Activated CD4-positive, CD25-positive, alpha-beta regulatory T cell (primary cell): ENCODE measurements around the gene NCL.
A peak's percentile ranks its signal among the peaks of the same experiment; 100 is the strongest.

Source experiments
- DNase-seq, 4 experiments: peaks; one replicate each; lab custom pipeline; 2025; lab: John Stamatoyannopoulos, UW

The NCL gene

GRCh38 chr2:231463698-231464575 lies at the start of gene NCL:
Gene NCL, minus strand, starts transcription at chr2:231464484. Its CDS starts 131 bp downstream, at chr2:231464353.
- peak; percentile 67 to 85 (median 81) for DNase-seq

DNA sequence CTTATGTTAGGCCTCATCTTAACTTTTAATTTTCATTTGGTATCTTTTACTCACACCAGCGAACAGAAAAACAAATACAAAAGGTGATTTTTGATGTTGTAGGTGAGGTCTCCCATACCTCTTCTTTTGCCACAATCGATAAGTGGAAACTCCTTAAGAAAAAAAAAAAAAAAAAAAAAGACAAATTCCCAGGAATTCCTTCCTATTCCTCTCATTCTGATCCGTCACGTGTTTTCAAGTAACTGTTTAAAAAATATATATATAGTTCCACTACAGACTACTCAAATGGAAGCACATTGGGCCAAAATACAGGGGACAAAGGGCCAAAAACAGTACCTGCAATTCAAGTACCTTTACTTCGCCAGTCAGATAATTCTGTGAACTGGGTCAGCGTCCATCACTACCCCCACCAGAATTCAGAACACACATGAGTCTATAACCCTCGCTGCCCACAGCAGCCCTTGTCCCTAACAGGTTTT lies 49.5 kb upstream of the NCL start:
- DNase-seq = no peak

DNA sequence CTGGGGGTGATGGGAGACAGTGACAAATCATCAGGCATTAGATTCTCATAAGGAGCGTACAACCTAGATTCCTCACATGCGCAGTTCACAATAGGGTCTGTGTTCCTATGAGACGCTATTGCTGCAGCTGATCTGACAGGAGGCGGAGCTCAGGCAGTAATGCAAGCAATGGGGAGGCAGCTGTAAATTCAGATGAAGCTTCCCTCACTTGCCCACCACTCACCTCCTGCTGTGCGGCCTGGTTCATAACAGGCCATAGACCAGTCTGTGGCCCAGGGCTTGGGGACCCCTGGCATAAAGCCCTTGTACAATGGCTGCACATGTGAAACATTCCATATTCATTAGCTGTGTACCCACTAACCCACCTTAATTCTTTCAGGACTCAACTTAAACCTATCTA lies 47.9 kb upstream of the NCL start:
- no peak for DNase-seq

- no peak for DNase-seq
Observed at GRCh38 chr2:231503766-231504165, 39.5 kb upstream of the NCL start.

DNA sequence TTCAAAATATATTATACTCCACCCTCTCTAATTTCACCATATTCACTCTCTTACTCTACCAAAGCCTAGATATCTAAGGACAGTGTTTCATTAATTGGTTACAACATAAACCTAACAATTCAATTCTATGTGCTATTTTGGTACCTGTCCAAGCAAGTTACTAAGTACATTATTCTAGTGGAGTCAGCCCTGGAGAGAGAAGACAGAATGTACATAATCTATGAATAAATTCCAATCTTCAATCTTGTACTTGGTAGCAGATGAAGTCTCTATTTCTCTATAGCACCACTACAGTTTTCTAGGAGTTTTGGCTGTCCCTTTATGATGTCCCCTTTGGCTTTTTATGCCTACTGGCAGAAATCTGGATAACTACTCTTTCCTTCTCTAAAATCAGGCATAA lies 38.3 kb upstream of the NCL start:
- DNase-seq = no peak

DNA sequence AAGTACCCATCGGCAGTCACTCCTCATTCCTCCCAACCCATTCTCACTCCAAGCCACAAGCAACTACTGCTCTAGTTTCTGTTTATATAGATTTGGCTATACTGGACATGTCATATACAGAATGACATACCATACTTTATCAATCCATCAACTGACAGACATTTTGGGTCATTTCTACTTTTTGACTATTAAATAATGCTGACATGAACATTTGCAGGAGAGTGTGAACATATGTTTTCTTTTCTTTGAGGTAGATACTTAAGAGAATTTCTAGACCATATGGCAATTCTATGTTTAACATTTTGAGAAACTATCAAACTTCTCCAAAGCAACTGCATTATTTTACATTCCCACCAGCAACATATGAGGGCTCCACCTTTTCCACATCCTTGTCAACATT lies 33.4 kb upstream of the NCL start:
- no peak for DNase-seq

DNA sequence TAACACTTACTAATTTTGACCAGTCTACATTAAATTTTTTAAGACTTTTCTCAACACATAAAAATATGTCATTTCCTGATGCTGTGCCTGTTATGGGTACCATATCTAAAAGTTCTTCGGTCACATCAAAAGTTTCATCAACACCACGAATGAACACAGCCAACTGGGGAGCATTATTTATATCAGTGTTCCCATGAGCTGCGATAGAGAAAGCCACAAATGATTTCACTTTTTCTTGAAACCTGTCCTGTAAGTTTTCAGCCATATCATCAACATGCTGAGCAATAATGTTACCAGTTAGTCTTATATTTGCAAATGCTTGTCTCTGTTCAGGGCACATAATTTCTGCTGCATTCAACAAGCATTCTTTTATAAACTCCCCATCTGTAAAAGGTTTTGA lies 30.4 kb upstream of the NCL start:
- DNase-seq = no peak

GRCh38 chr2:231490801-231491200 lies 26.5 kb upstream of the NCL start:
- DNase-seq = no peak

DNA sequence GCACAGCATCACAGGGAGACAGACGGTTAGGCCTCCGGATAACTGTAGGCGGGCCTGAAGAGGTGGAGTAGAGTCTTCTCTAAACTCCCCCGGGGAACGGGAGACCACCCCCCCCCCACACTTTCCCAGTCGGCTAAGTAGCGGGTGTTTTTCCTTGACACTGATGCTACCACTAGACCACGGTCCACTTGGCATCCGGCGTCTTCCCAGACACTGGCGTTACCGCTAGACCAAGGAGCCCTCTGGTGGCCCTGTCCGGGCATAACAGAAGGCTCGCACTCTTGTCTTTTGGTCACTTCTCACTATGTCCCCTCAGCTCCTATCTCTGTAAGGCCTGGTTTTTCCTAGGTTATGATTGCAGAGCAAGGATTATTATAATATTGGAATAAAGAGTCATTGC lies 25.7 kb upstream of the NCL start:
- DNase-seq = no peak

DNA sequence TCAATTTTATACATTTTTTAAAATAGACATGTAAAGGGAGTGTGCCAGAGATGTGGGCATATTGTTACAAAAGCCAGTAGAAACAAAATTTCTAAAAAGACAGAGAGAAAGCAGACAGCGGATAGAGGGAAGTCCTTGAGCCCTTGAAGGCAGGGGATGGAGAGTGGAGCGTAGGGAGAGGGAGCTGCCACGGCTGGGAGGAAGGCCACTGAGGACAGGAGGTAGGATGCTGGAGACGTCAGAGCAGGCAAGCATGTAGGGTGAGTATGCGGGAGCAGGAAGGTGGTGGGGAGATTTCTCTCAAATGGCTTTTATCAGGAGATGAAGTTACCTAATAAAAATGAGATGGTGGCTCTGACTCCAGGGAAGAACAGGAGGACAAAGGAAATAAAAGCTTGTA lies 24.0 kb upstream of the NCL start:
- DNase-seq = no peak

- DNase-seq = no peak
Observed at GRCh38 chr2:231486851-231487596, 22.7 kb upstream of the NCL start.

- DNase-seq = peak in 2 of 4 experiments; percentile 20 to 23
Observed at GRCh38 chr2:231483398-231484329, 19.4 kb upstream of the NCL start.

DNA sequence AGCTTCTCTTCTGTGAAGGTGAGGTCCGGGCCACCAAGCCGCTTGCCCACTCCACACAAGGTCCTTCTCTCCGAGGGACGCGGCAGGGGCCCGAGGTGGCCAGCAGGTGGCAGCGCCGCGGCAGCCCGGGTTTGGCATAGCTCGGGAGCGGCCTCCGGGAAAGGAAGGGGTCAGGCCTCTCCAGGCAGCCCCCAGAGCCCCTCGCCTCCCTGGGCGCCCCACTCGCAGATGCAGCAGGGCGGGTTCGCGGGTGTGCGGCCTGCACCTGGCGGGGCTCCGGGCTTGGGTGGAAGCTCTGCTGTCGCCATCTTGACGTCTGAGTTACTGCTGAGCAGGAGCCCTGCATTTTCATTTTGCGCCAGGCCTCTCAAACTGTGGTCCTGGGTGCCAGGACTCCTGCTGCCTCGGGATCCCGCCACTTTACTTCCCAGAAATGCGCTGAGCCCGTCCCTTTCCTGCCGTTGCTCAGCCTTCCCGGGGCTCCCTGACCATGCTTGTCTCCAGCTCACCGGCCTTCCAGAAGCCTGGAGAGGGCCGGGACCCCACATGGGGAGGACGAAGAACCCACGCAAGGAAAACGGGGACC lies 18.6 kb upstream of the NCL start:
- peak; percentile 52 to 57 (median 54) for DNase-seq

DNA sequence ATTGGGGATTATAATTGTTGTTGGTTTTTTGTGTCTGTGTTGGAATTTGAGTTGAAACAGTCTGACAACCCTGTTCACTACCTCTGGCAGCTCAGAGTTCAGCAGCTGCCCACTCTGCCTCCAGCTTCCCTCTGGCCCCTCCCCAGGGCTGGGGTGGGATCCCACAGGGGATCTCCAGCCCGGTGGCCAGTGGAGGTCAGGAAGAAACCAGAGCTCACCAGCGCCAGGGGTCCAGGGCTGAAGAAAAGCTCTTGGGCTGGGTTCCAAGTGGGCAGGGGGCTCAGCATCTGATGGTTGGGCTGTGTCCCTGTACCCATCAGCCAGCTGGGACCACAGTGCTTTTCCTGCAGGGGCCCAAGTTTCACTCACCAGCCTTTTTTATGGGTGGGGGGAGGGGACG lies 16.5 kb upstream of the NCL start:
- no peak for DNase-seq

DNA sequence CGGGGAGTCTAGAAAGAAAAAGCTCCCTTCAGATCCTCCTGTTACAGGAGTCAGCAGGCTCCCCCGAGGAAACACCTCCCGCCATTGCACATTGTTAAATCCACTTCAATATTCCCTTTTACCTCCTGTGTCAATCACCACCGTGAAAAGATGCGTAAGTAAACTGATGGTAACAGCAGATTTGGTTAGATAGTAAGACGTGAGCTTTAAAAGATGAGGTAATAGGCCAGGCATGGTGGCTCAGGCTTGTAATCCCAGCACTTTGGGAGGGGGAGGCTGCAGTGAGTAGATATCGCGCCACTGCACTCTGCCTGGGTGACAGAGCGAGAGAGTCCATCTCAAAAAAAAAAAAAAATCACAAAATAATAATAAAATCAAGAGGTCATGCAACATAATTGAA lies 15.2 kb upstream of the NCL start:
- DNase-seq = no peak

- no peak for DNase-seq
Observed at GRCh38 chr2:231476920-231477319, 12.6 kb upstream of the NCL start.

DNA sequence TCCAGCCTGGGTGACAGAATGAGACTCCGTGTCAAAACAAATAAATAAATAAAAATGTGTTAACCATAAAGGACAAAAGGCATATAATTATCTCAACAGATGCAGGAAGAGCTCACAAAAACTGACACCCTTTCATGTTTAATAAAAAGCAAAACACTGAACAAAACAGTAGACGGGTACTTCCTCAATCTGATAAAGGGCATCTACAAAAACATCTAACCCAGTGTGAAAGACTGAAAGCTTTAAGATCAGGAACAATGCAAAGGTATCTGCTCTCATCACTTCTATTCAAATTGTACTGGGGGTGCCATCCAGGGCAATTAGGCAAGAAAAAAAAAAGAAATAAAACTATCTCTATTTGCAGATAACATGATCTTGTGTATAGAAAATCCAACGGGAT lies 11.7 kb upstream of the NCL start:
- DNase-seq = no peak

DNA sequence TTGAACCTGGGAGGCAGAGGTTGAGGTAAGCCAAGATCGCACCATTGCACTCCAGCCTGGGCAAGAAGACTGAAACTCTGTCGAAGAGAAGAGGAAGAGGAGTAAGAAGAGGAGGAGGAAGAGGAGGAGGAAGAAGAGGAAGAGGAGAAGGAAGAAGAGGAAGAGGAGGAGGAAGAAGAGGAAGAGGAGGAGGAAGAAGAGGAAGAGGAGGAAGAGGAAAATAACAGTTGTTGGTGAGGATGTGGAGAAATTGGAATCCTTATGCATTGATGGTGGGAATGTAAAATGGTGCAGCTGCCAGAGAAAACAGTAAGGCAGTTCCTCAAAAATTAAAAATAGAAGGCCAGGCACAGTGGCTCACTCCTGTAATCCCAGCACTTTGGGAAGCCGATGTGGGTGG lies 8.5 kb upstream of the NCL start:
- DNase-seq = no peak

GRCh38 chr2:231470246-231470900 lies 6.1 kb upstream of the NCL start:
- DNase-seq = no peak

DNA sequence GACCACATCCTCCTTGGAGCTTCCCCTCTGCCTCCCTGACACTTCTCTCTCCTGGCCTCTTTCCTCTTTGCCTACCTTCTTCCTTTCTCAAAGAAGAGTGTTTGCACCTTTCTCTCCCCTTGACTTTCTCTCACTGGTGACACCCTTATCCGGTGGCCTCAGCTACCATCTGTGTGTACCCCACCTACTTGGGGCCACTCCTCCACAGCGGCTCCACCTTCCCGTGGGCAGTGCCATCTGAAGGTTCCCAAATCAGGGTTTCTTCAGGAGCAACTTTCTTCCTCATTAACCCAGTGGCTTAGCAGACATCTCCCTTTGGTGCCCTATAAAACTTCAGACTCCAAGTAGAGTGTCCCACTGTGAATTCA lies 5.3 kb upstream of the NCL start:
- no peak for DNase-seq
